NCI-H2196 (cell line): ENCODE results near the gene KIF15.
"Not testable (repeated sequence)": the region's sequence is repeated elsewhere in the genome, so short reads cannot be mapped to it uniquely, and the experiment has no call there.

Source experiments
- DNase-seq: peaks from one replicate; lab custom pipeline; 2025; ENCODE audit not compliant: unreplicated experiment; lab: John Stamatoyannopoulos, UW

KIF15 gene

DNA sequence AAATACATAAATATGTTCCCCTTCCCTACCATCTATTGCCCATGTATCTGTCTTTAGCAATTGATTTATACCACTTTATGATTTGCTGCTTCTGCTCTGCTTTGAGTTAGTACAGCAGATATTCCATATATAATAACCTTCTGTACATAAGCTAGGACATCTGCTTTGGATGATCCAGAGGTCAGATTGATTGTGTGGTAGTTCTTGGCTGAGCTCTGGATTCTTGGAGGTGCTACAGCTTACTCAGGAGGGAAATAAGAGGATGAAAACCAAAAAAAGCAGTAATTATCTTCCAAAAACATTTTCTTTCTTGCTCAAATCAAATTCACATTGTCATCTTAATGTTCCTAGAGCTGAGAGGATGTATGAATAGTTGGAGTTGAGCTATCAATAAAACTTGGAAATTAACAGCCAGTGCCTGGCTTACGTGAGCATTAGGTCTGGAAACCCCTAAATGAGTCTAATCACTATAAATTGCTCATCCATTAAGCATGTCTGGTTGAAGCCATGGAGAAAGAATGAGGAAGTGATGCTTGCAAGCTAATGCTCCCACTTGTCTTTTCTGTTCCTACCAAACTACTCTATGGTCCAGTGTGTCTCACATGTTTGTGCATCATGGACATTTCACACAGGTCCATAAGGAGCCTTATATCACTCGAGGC, 63.8 kb downstream of the KIF15 start:
- DNase-seq, result no peak

DNA sequence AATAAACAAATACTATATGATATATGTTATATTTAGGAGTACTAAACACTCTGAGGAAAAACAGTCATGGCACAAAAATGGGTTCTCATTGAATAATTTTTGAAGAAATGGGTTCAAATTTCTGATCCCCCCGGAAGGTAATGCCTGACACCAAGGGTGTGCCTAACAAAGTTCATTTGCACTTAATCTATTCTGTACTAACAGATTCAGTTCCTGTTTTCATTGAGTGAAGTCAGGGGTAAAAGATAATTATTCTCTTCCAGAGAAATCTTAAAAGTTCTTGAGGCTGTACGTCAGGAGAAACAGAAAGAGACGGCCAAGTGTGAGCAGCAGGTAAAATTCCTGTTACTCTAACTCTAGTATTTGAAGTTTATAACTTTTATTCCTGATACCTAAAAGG, 65.6 kb downstream of the KIF15 start:
- DNase-seq, result no peak

GRCh38 chr3:44831232-44831631, 69.6 kb downstream of the KIF15 start:
- DNase-seq, result no peak

DNA sequence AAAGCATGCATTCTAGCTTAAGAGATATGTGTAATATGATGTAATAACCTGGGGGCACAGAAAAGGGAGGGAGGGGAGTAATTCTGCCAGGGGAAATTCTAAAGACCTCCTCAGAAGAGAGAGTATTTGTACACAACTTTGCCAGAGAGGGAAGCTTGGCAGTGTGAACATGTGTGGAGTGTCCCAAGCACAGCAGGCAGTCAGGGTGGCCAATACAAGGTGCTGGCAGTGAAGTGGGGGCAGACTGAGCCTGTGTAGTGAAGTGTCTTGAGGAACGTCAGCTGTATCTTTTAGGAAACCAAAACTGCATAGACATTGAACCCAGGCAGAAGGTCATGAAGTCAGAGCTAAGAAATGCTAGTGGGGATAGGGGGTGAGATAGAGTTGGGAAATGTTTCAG, 70.4 kb downstream of the KIF15 start:
- no peak for DNase-seq

- no peak for DNase-seq
Observed at GRCh38 chr3:44832965-44833364, 71.4 kb downstream of the KIF15 start.

DNA sequence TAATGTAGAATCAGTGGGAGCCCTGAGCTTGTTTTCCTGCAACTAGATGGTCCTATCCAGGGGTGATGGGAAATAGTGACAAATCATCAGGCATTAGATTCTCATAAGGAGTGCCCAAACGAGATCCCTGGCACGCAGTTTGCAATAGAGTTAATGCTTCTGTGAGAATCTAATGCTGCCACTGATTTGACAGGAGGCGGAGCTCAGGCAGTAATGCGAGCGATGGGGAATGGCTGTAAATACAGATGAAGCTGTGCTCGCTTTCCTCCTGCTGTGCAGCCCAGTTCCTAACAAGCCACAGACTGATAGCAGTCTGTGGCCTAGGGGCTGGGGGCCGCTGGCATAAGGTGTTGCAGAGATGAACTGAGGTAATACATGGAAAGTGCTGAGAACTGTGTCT, 71.8 kb downstream of the KIF15 start:
- DNase-seq, result no peak

GRCh38 chr3:44835684-44836083, 74.1 kb downstream of the KIF15 start:
- DNase-seq, result no peak

DNA sequence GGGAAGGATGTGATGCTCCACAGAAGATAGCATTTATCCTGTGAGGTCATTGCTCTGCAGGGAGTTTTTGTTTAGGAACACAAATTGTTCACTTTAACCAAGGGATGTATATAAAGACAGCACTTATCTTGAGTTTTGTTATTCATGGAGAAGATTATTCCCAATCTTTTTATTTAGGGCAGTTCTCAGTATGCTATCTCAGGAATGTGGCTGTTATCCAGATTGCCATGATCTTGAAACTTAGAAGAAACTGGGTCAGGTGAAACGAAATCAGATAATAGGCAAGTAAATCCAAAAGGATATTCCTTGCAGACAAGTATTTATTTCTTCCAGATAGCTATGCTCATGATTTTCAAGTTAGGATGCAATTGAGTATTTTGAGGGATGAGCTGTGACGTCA, 80.8 kb downstream of the KIF15 start:
- no peak for DNase-seq

- no peak for DNase-seq
Observed at GRCh38 chr3:44845528-44846520, 84.2 kb downstream of the KIF15 start.

DNA sequence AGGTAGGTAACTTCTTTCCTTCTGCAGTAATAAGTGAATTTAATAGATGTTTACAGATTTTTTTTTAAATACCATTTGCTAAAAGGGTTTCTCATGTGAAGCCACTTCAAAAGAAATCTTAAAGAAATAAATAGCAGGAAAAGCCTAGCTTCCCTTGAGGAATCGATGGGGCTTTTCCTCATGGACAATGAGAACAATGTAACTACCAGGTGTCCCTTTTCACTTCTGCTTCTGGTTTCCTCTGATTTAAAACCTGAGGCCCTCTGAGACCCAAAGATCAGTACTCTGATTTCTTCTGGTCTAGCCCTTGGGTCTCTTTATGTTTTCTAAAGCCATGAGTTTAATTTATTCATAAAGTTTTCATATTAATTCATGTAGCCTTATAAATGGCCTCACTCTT, 87.0 kb downstream of the KIF15 start:
- no peak for DNase-seq

DNA sequence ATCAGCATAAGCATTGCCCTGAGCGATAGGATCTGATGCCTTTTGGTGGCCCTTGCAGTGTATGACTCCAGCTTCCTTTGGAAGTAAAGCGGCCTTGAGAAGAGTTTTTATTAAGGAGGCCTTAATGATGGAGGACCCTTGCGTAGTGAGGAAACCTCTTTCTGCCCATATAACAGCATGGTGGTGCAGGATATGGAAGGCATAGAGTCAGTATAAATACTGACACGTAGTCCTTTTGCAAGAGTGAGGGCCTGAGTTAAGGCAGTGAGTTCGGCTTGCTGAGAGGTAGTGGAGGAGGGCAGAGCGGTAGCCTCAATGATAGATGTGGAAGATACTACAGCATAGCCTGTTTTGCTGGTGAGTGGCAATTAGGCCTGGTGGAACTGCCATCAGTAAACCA, 95.1 kb downstream of the KIF15 start:
- DNase-seq, result not testable (repeated sequence)

DNA sequence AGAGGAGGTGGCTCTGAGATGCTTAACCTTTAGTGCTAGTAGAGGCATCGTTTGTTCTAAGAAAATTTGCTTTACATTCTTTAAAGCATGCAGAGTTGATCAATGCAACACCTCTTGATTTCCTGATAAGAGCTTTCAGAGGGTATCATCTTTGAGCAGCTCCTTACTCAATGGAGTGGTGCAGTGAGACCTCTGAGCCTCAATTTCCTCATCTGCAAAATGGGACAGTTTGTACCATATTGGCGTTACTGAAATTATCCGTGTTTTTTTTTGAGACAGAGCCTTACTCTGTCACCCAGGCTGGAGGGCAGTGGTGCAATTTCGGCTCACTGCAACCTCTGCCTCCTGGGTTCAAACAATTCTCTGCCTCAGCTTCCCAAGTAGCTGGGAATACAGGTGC, 98.5 kb downstream of the KIF15 start:
- DNase-seq, result no peak

- DNase-seq, result peak; percentile 75
Observed at GRCh38 chr3:44861412-44862225, 100.0 kb downstream of the KIF15 start, which contains the start of gene TMEM42. TSS of gene TMEM42 (plus strand) at chr3:44861912. CDS start at chr3:44861925, 13 bp downstream.

- no peak for DNase-seq
Observed at GRCh38 chr3:44862226-44862637, 100.6 kb downstream of the KIF15 start.

GRCh38 chr3:44865272-44866035, 103.9 kb downstream of the KIF15 start:
- DNase-seq, result peak; percentile 39

GRCh38 chr3:44867421-44868111, 106.0 kb downstream of the KIF15 start:
- DNase-seq, result no peak

DNA sequence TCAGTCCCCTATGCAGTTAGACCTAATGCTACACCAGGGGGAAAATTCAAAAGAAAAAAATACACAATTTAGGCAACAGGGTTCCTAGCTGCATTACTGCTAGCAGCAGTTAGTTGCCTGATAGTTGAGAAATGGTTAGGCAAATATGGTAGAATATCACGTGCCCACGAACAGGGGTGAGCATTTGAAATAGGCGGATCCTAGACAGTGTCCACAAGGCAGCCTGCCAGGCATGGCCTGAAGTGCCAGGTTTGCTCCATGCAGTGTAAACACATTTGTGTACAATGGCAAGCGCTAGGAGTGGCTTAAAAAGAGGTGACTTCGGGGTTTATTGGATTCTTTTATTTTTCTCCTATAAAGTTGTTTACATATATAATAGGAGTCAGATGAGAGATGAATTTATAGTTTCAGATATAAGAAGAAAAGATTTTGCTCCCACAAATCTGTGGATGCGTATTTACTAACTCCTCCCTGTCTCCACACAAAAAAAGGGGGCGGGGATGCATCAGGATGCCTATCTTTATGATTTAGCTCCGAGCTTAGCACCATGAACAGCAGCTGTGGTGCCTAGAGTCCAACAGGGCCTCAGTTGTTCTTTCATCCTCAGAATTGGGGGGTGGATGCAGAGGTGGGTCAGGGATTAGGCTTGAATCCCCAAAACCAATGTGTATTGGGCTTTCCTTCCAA, 108.9 kb downstream of the KIF15 start:
- DNase-seq, result peak; percentile 66

DNA sequence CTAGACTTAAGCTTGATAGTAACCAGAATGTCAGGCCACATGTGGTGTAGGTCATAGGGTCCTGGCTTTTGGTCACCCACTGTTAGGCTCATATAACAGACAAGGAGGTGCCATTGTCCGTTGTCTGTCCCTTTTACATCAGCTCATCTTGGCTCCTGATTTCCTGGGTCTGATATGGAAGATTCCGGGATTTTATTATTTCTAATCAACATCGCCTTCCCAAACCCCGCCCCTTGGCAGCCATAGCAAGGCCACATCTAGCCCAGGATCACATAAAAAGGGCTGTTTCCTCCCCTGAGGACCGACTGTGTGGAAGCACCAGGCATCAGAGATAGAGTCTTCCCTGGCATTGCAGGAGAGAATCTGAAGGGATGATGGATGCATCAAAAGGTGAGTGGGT, 112.7 kb downstream of the KIF15 start, which contains the start of gene TGM4:
Gene TGM4 (plus strand): TSS at position 301 of the 400 bp plus-strand sequence. CDS start 71 bp downstream, at position 372.
- no peak for DNase-seq

DNA sequence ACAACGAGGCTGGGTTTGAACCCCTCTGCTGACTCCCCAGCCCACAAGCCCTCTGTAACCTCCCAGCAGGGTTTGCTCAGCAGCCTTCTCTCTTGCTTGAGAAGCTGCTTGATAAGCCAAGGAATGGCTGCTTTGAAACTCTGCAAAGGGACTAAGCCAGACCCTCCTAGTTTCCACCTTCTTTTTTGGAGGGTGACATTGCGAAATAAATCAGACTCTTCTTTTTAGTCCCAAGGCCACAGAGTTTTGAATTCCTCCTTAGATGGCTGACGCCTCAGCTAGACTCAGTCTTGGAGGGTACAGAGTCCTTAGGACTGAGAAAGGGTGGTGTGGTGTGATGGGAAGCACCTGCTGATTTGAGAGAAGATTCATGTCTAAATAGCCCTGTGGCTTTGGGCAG, 114.0 kb downstream of the KIF15 start:
- no peak for DNase-seq
